Kidney tubule cell (primary cell): ENCODE results near the gene USP32.
"Not testable (repeated sequence)": the region's sequence is repeated elsewhere in the genome, so short reads cannot be mapped to it uniquely, and the experiment has no call there.

Source experiments
- DNase-seq: peaks from one replicate; pipeline ENCODE4 v3.0.0-alpha.2; 2018; ENCODE audit warnings: low spot score

USP32 gene

GRCh38 chr17:60372790-60373483 is 19.0 kb downstream of the USP32 start:
- peak; percentile 83 for DNase-seq

DNA sequence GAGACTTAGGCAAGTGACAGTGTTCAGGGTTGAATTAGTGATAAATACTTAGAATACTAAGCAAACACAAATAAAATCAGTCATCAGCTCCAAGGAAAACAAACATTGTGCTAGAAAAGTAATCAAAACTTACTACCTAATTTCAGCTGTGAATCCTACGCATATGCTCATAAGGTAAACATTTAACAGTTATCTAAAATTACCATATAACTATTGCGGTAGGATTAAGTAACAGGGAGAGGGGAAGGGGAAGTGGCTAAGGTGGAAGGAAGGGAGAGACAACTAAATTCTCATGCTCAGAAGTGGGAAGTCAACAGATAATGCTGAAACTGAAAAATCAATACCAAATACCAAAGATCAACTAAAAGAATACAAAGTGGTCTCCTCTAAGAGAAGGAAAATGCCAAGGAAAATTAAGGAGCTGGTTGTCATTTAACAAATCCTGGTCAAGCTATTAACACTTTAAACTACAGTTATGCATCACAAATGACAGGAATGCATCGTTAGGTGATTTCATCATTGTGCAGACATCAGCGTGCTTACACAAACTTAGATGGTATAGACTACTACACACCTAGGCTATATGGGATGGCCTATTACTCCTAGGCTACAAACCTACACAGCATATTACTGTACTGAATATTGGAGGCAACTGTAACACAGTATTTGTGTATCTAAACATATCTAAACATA is 20.0 kb downstream of the USP32 start:
- DNase-seq, result no peak

- no peak for DNase-seq
These were observed 20.5 kb downstream of the USP32 start for GRCh38 chr17:60371416-60371815.

GRCh38 chr17:60369727-60370126 is 22.2 kb downstream of the USP32 start:
- DNase-seq, result no peak

- no peak for DNase-seq
These were observed 28.1 kb downstream of the USP32 start for GRCh38 chr17:60363700-60364405.

DNA sequence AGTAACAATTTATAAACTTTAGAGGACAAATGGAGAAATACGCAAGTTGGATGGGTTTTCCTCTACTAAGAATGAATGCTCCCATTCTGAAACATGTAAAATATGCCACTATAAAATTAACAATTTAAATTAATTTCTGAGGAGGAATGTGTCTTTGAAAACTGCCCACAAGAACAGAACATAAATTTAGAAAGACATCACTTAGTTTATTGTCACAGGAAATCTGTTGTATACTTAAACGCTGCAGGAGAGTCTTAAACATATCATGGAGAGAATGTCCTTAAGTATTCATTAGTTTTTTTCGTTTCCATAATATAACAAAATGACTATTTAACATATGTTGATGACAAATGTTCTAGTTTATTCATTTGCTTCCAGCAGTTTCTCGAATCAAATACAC is 29.6 kb downstream of the USP32 start:
- DNase-seq, result no peak

DNA sequence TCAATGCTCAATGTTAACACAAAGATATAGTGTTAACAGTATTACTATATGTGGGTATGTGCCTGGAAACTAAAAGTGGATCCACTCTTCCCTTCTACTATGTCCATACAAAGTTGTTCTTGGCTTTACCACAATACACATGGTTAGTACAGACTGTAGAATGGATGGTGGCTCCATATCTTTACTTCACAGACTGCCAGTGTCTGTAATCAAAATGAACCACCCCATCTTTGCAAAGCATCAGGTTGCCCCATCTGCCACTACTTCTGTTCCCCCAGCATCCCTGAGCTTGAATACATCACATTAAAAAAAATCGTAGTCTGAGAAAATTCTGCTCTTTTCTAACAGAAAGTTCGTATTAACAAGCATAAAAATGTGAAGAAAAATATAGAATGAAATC is 30.0 kb downstream of the USP32 start:
- no peak for DNase-seq

- no peak for DNase-seq
These were observed 32.5 kb downstream of the USP32 start for GRCh38 chr17:60359415-60359814.

DNA sequence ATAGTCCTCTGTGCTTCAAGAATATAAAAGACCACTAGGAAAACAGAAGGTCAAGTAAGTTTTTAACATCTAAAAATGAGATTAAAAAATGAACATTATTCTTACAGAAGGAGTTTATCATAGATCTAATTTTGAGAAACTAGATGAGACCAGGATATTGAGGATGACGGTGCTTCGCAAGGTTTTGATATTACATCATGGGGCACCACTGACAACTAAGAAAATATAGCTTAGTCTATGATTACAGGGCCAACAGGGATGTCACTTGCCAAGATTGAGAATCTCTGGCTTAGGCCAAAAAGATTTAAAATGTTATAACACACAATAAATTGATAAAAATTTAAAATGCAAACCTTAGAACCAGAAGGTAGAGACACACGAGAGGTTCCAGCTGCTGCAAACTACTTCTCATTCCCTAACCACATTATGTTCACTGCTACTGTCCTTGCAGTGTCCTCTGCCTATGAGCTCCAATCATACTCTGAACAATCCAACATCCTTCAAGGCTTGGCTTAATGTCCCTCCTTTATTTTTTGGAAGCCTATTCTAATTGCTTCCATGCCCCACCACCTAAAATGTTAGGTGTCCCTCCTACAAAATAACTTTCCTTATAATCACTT is 33.2 kb downstream of the USP32 start:
- DNase-seq, result no peak

GRCh38 chr17:60356940-60357339 is 35.0 kb downstream of the USP32 start:
- DNase-seq, result no peak

- no peak for DNase-seq
These were observed 36.0 kb downstream of the USP32 start for GRCh38 chr17:60355663-60356594.

GRCh38 chr17:60354223-60354622 is 37.7 kb downstream of the USP32 start:
- DNase-seq, result no peak

DNA sequence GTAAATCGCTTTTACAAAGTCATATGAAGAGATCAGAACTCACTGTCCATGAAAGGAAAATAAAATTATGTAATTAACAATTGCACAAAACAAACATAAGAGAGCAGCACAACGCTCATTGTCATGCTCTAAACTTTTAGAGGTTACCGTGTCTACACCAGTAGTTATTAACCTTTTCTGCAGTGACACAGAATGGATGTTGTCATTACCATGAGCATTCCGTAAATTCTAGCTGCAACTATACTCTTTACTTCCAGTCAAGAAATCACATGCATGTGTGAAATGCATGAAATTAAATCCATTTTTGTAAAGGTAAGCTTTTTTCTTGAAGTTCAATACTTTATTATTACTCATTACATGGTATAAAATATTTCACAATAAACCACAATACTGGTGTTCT is 38.2 kb downstream of the USP32 start:
- no peak for DNase-seq

DNA sequence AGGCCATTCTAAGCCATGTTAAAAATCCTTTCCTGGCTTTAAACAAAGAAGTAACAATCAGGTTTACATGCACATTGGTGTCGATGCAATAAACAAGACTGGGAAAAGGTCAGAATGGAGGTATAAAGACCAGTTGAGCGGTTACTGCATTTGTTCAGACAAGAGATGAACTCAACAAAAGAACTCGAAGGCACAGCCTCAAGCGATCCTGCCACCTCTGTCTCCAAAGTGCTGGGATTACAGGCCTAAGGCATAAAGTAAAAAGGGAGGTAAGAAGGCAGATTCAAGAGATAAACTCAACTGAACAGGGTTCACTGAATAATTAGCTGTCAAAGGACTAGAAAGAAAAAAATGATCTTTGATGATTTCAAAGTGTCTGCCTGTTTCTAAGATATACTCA is 39.4 kb downstream of the USP32 start:
- DNase-seq, result no peak

- no peak for DNase-seq
These were observed 39.9 kb downstream of the USP32 start for GRCh38 chr17:60352071-60352470.

DNA sequence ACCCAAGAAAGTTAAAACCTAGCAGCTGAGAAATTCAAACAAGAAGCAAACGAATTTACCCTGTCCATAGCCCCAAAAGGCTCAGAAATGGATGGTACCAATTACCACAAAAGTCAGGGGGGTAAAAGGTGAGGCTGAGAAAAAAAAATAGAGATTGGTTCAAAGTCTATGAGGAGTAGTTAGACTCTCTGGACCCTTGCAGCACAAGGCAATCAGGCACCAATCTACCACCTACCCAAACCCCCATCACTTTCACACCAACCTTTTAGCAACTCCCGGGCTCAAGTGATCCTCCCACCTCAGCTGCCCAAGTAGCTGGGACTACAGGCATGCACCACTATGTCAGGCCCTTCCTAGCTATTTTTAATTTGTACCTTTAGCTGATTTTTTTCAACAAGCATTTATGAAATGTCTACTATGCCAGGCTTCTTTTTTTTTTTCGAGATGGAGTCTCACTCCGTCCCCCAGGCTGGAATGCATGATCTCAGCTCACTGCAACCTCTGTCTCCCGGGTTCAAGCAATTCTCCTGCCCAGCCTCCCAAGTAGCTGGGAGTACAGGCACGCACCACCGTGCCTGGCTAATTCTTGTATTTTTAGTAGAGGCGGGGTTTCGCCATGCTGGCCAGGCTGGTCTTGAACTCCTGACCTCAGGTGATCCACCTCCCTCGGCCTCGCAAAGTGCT is 40.8 kb downstream of the USP32 start:
- no peak for DNase-seq

GRCh38 chr17:60348616-60349015 is 43.3 kb downstream of the USP32 start:
- no peak for DNase-seq

GRCh38 chr17:60345233-60345632 is 46.7 kb downstream of the USP32 start:
- no peak for DNase-seq

DNA sequence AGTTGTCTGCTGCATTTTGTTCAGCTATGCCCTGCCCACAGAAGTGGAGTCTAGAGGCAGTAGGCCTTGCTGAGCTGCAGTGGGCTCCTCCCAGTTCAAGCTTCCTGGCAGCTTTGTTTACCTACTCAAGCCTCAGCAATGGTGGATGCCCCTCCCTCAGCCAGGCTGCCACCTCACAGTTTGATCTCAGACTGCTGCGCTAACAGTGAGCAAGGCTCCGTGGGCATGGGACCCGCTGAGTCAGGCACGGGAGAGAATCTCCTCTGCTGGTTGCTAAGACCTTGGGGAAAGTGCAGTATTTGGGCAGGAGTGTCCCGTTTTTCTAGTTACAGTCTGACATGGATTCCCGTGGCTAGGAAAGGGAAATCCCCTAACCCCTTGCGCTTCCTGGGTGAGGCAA is 49.4 kb downstream of the USP32 start:
- not testable (repeated sequence) for DNase-seq

DNA sequence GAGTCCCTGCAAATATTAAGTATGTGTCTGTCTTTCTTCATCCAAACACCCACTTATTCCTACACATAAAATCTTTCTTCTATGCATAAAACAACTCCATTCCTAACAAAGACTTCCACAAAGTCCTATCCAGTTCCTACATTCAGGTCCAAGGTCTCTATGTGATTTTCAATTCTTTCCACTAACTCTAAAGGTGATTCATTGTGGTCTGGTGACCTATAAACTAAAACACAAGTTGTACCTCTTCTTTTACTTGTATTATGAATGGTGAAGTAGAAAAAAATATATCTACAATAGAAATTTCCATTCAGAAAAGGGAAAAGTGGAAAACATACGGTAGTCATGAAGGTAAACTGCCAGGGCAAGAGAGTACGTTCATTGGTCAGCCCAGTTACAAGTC is 56.6 kb downstream of the USP32 start:
- DNase-seq, result no peak

GRCh38 chr17:60333628-60334031 is 58.3 kb downstream of the USP32 start:
- no peak for DNase-seq
